PFSK-1 (cell line): ENCODE results near the gene HSF2BP.

Experiments
- POLR2AphosphoS5 ChIP-seq: IDR thresholded peaks from 2 replicates; pipeline ENCODE4 v1.6.1; 2012; ENCODE audit warnings: low read depth, mild to moderate bottlenecking, control low read depth, low read length, moderate library complexity
- SIN3A ChIP-seq: IDR thresholded peaks from 2 replicates; pipeline ENCODE4 v1.6.1; 2012; ENCODE audit warnings: mild to moderate bottlenecking, low read length, moderate library complexity, borderline replicate concordance; ENCODE audit not compliant: insufficient read depth
- TF ChIP-seq, protein P1 (sequence below), 2 experiments: IDR thresholded peaks; 2 replicates each; pipeline versions ENCODE4 v1.6.1 to v1.8.0; 2011 to 2012; ENCODE audit warnings: low read depth in 2 of 2, low read length in 2 of 2, control low read depth in 1 of 2, inconsistent platforms in 1 of 2, mild to moderate bottlenecking in 1 of 2, moderate library complexity in 1 of 2; ENCODE audit not compliant: insufficient read depth in 1 of 2

- no peak for TF ChIP-seq POLR2AphosphoS5
- TF ChIP-seq, protein P1, sequence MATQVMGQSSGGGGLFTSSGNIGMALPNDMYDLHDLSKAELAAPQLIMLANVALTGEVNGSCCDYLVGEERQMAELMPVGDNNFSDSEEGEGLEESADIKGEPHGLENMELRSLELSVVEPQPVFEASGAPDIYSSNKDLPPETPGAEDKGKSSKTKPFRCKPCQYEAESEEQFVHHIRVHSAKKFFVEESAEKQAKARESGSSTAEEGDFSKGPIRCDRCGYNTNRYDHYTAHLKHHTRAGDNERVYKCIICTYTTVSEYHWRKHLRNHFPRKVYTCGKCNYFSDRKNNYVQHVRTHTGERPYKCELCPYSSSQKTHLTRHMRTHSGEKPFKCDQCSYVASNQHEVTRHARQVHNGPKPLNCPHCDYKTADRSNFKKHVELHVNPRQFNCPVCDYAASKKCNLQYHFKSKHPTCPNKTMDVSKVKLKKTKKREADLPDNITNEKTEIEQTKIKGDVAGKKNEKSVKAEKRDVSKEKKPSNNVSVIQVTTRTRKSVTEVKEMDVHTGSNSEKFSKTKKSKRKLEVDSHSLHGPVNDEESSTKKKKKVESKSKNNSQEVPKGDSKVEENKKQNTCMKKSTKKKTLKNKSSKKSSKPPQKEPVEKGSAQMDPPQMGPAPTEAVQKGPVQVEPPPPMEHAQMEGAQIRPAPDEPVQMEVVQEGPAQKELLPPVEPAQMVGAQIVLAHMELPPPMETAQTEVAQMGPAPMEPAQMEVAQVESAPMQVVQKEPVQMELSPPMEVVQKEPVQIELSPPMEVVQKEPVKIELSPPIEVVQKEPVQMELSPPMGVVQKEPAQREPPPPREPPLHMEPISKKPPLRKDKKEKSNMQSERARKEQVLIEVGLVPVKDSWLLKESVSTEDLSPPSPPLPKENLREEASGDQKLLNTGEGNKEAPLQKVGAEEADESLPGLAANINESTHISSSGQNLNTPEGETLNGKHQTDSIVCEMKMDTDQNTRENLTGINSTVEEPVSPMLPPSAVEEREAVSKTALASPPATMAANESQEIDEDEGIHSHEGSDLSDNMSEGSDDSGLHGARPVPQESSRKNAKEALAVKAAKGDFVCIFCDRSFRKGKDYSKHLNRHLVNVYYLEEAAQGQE (IDR thresholded peaks at IDR 0.05; ENCODE audit: insufficient read depth in 1 of 2, low read depth in 2 of 2, low read length in 2 of 2): no peak
- TF ChIP-seq SIN3A: no peak
Measured at GRCh38 chr21:43597540-43598250, 61.6 kb downstream of the HSF2BP start.
